NCI-H524 (cell line): ENCODE results near the gene ATP1A4.
"Not testable (repeated sequence)": the region's sequence is repeated elsewhere in the genome, so short reads cannot be mapped to it uniquely, and the experiment has no call there.

Experiments used
- DNase-seq, 2 experiments: peaks; one replicate each; lab custom pipeline; 2025; lab: John Stamatoyannopoulos, UW

Gene ATP1A4

GRCh38 chr1:160151303-160151702, at the start of gene ATP1A4:
ATP1A4 (plus strand) TSS chr1:160151603; CDS start chr1:160152041, 438 bp downstream.
- no peak for DNase-seq

DNA sequence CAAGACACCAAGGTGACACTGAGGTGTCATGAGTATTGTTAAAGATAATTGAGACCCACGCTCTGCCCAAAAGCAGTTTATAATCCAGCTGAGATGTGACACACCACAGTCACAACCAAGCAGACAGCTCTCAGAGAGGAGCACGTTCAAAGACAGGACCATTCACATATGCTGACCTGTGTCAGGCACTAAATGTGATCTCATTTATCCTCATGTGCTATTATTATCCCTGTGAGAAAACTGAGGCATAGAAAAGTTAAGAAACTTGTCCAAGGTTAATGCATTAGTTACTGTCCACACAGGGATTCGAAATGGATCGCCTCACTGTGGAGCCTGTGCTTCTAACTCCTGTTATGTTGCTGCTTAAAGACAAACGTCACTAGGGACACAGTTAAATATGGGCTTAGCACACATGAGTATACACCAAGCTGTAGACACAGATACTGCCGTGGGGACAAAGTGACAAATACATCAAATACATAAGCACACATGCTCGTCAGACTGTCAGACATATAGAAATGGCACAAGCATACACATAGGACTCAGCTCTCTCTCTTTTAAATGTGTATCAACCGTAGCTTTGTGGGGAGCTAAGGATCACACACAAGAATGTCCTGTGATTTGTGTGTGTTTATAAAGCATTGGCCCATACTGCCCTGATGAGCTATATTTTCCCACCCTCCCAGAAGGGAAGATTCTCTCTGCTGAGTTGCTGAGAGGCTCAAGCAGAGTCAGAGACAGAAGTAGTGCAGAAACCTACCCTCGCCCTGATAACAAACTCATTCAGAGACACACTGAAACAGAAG, 49.5 kb upstream of the ATP1A4 start:
- no peak for DNase-seq

GRCh38 chr1:160103658-160104408, 47.6 kb upstream of the ATP1A4 start:
- DNase-seq = no peak

DNA sequence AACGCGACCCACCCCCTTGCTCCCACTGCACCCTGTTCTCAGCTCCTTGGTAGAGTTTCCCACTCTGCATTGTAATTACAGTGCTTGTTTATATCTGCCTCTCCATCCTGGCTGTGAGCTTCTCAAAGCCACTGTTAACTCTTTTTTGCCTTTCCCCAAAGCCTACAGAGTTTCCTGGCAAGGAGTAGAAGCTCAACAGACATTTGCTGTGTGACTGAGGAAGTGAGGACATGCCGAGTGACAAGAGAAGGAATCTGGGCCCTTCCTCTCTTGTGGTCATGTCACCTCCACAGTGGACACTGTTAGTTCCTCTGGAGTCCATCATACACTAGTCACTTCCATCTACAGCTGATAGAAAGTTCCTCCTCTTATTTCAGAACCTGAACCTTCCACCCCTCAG, 46.9 kb upstream of the ATP1A4 start:
- no peak for DNase-seq

DNA sequence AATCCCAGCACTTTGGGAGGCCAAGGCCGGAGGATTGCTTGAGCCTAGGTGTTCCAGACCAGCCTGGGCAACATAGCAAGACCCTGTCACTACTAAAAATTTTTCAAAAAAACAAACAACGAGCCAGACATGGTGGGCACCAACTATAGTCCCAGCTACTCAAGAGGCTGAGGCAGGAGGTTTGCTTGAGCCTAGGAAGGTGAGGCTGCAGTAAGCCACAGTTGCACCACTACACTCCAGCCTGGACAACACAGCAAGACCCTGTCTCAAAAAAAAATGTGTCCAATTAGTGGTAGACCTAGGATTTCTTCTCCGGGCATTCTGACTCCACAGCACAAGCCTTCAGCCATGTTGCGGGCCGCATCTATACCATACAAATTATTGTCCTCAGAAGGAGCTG, 46.2 kb upstream of the ATP1A4 start:
- no peak for DNase-seq

DNA sequence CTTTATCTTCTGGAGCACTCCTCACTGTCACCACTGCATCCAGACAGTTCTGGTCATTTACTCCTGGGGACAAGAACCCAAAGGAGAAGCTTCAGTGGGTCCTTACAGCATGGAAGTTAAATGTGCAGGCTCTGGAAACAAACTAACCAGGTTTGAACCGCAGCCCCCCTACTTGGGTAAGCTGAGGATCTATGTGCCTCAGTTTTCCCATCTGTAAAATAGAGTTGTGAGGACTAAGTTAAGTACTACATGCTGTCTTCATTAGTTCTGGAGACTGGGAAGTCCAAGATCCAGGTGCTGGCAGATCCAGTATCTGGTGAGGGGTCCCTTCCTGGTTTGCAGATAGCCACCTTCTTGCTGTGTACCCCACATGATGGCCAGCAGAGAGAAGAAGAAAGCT, 43.9 kb upstream of the ATP1A4 start:
- DNase-seq = no peak

GRCh38 chr1:160108888-160109662, 42.3 kb upstream of the ATP1A4 start:
- DNase-seq = peak; percentile 5 to 13

- no peak for DNase-seq
Measured at GRCh38 chr1:160109686-160110085, 41.7 kb upstream of the ATP1A4 start.

GRCh38 chr1:160111462-160111861, 39.9 kb upstream of the ATP1A4 start:
- not testable (repeated sequence) for DNase-seq

- DNase-seq = no peak
Measured at GRCh38 chr1:160112357-160112756, 39.0 kb upstream of the ATP1A4 start.

DNA sequence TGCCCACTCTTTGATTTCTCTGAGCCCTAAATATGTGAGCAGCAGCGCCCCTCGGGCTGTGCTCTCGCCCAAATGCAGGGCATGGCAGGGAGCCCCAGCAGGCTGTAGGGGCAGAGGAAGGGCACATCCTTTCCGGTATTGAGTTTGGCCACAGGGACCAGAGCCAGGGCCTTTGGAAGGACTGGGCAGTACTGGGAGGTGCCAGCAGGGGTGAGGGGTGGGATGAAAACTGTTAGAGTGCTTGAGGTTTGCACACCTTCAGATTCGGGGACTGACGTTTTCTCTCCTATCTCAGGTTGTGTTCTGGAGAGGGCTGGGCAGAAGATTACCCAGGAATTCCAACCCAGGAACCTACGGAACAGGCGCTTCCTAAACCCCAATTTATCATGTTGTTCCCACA, 38.0 kb upstream of the ATP1A4 start:
- no peak for DNase-seq

GRCh38 chr1:160114085-160114484, 37.3 kb upstream of the ATP1A4 start:
- no peak for DNase-seq

DNA sequence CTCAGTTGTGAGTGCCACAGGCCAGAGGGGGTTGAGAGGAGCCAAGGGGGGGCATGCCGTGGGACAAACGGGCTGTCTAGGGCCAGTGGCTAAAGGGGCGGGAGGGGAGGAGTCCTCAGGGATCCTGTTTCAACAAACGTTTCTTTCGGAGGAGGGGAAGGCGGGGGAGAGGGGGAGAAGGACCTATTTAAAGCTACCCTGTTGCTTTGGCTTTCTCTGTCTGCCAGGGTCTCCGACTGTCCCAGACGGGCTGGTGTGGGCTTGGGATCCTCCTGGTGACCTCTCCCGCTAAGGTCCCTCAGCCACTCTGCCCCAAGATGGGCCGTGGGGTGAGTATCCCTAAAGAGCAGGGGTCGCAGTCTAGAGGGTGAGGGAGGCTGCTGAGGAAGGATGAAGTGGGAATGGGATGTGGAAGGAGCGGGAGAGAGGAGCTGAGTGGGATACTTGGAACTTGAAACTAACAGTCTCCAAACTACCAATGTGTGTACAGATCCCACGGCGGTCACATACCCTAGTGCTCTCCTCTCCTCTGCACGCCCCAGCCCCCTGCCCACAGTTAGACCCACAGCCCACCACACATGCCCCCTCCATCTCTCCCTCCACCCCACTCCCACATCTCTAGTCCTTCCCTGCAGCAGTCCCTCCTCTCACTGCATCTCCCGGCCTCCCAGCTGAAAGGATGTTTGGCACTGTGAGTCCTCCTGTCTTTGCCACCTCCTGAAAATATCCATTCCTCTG, 35.7 kb upstream of the ATP1A4 start, which contains the start of gene ATP1A2:
Gene ATP1A2 (plus strand): TSS at position 215 of the 738 bp plus-strand sequence. CDS start 103 bp downstream, at position 318.
- DNase-seq = no peak

DNA sequence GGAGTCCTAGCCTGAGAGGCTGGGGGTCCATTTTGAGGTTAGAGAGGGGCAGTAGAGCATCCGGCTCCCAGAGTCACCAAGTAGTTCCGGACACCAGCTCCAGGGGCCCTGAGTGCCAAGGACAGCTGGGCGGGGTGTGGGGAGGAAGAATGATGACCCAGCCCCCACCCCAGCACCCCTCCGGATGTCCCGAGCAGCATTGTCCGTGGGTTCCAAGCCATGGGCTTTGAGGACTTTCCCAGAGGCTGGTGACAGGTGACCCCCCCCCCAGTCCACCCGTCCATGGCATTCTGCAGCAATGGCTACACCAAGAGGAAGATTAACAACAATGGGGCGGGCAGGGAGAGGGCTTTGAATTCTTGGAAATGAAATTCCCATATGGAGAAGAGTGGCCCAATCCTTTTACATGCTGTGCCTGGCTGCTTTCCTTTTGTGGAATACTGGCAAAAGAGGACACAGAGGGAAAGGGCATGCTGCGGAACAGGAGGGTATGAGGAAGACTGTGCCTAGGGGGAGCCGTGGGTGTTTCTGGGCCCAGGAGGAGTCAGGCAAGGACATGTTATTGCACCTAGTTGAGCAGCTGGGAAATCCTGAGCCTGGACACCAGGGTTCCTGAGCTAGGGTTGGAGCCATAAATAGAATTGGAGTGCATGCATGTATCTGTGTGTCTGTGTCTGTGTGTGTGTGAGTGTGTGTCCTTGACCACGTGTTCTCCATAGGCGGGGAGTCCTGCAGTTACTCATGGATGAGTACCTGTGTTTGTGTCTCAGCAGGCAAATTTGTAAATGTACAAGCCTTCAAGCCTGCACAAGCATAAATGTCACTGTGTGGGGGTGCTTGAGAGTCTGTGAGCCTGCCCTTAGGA, 34.9 kb upstream of the ATP1A4 start:
- no peak for DNase-seq

- DNase-seq = no peak
Measured at GRCh38 chr1:160117300-160117699, 34.1 kb upstream of the ATP1A4 start.

- DNase-seq = no peak
Measured at GRCh38 chr1:160117709-160118183, 33.7 kb upstream of the ATP1A4 start.

GRCh38 chr1:160118928-160119327, 32.5 kb upstream of the ATP1A4 start:
- no peak for DNase-seq

DNA sequence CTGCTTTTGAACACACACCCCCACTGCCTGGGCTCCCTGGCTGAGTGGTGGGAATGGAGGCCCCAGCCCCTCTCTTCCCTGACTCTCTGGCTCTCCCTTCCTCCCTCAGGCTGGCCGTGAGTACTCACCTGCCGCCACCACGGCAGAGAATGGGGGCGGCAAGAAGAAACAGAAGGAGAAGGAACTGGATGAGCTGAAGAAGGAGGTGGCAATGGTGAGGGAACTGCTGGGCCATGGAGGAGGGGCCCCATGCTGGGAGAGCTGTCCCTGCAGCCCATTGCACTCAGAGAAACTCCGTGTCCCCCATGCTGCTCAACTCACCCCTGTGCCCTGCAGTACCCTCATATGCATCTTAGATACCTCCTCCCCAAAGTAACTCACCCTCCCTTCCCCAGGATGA, 30.6 kb upstream of the ATP1A4 start:
- no peak for DNase-seq

- no peak for DNase-seq
Measured at GRCh38 chr1:160121388-160121787, 30.0 kb upstream of the ATP1A4 start.

DNA sequence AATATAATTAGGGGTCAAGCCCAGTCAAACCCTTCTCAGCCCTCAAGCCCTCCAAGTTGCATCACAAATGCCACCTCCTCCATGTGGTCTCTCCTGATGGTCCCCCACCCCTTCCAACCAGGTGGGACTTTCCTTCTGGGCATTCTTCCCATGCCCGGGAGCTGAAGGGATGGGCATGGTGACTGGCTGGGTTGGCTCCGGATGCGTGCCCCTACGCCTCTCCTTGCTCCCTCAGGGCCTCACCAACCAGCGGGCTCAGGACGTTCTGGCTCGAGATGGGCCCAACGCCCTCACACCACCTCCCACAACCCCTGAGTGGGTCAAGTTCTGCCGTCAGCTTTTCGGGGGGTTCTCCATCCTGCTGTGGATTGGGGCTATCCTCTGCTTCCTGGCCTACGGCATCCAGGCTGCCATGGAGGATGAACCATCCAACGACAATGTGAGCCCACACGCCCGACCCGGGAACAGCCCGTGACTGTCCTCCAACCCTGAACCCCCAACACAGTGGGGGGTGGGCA, 28.4 kb upstream of the ATP1A4 start:
- DNase-seq = no peak
